Endothelial cell of hepatic sinusoid (primary cell): ENCODE data around the gene DHRS7.

ENCODE experiments used
- in situ Hi-C: cut with HindIII; loops from 2 replicates; pipeline ENCODE4 v1.10.0; 2017; ENCODE audit warnings: low sequenced_read_pairs

DHRS7 gene

GRCh38 chr14:60188115-60188514 lies 22.9 kb upstream of the DHRS7 start:
- in situ Hi-C loops = no loop called here

GRCh38 chr14:60184905-60185555 lies 19.8 kb upstream of the DHRS7 start:
- in situ Hi-C loops = no loop called here

GRCh38 chr14:60184146-60184904 lies 19.1 kb upstream of the DHRS7 start:
- in situ Hi-C loops = no loop called here

- in situ Hi-C loops = no loop called here
These were observed 18.5 kb upstream of the DHRS7 start for GRCh38 chr14:60183741-60184140.

- in situ Hi-C loops = no loop called here
These were observed 17.9 kb upstream of the DHRS7 start for GRCh38 chr14:60183138-60183537.

GRCh38 chr14:60179431-60179869 lies 14.3 kb upstream of the DHRS7 start:
- in situ Hi-C loops = no loop called here

- in situ Hi-C loops = no loop called here
These were observed 13.6 kb upstream of the DHRS7 start for GRCh38 chr14:60178820-60179219.

- in situ Hi-C loops = no loop called here
These were observed 13.0 kb upstream of the DHRS7 start for GRCh38 chr14:60178164-60178563.

GRCh38 chr14:60175255-60175902 lies 10.2 kb upstream of the DHRS7 start:
- in situ Hi-C loops = no loop called here

GRCh38 chr14:60174352-60175254 lies 9.4 kb upstream of the DHRS7 start:
- in situ Hi-C loops = no loop called here

GRCh38 chr14:60171690-60172089 lies 6.5 kb upstream of the DHRS7 start:
- in situ Hi-C loops = no loop called here

GRCh38 chr14:60170948-60171347 lies 5.8 kb upstream of the DHRS7 start:
- in situ Hi-C loops = no loop called here

- in situ Hi-C loops = no loop called here
These were observed 4.5 kb upstream of the DHRS7 start for GRCh38 chr14:60169722-60170121.

- in situ Hi-C loops = no loop called here
These were observed 944 bp upstream of the DHRS7 start for GRCh38 chr14:60166142-60166541.

GRCh38 chr14:60165547-60165876 lies 314 bp upstream of the DHRS7 start:
- in situ Hi-C loops = no loop called here

GRCh38 chr14:60164404-60164711 lies 840 bp downstream of the DHRS7 start:
- in situ Hi-C loops = loop anchor here (5.0 kb wide), 1 partner anchor 197 kb away; no protein-coding TSS in a partner anchor

GRCh38 chr14:60163693-60164092 lies 1.5 kb downstream of the DHRS7 start:
- in situ Hi-C loops = loop anchor here (5.0 kb wide), 1 partner anchor 196 kb away; no protein-coding TSS in a partner anchor

GRCh38 chr14:60161196-60162107 lies 3.7 kb downstream of the DHRS7 start:
- in situ Hi-C loops = loop anchor here (5.0 kb wide), 1 partner anchor 194 kb away; no protein-coding TSS in a partner anchor

GRCh38 chr14:60160422-60160821 lies 4.8 kb downstream of the DHRS7 start:
- in situ Hi-C loops = loop anchor here (5.0 kb wide), 1 partner anchor 193 kb away; no protein-coding TSS in a partner anchor

- in situ Hi-C loops = loop anchor here (5.0 kb wide), 1 partner anchor 57 kb away; no protein-coding TSS in a partner anchor
These were observed 10.5 kb downstream of the DHRS7 start for GRCh38 chr14:60154671-60155070.
